GM10266 (cell line): Measurements from ENCODE around the gene ZNF625.

Experiments
- DNase-seq: peaks from one replicate; pipeline ENCODE4 v3.0.0; 2012; ENCODE audit errors: extremely low spot score
- CTCF ChIP-seq: IDR thresholded peaks from 2 replicates; pipeline ENCODE4 v1.5.1; 2012; ENCODE audit warnings: mild to moderate bottlenecking, low read depth; ENCODE audit not compliant: control insufficient read depth, insufficient read depth; ENCODE audit errors: missing control alignments

The ZNF625 gene

GRCh38 chr19:12156223-12157058, at the start of gene ZNF625:
ZNF625 (minus strand) TSS chr19:12156734; CDS start chr19:12156558, 176 bp downstream.
- no peak for TF ChIP-seq CTCF
- peak; percentile 88 for DNase-seq

GRCh38 chr19:12205296-12205695, 48.8 kb upstream of the ZNF625 start:
- TF ChIP-seq CTCF, result no peak
- no peak for DNase-seq

GRCh38 chr19:12202250-12202649, 45.7 kb upstream of the ZNF625 start:
- DNase-seq, result no peak

GRCh38 chr19:12199757-12200419, 43.4 kb upstream of the ZNF625 start:
- DNase-seq, result no peak
- TF ChIP-seq CTCF, result no peak

More at GRCh38 chr19:12202250-12202649, 45.7 kb upstream of the ZNF625 start:
- peak; percentile 42 for TF ChIP-seq CTCF

GRCh38 chr19:12198136-12198535, 41.6 kb upstream of the ZNF625 start:
- no peak for TF ChIP-seq CTCF
- DNase-seq, result no peak

- no peak for TF ChIP-seq CTCF
- no peak for DNase-seq
Observed at GRCh38 chr19:12194827-12195731, 38.5 kb upstream of the ZNF625 start.
